Middle frontal gyrus (tissue), 1 donor: Measurements from ENCODE around the gene PAH.

Experiments
- DNase-seq: peaks from one replicate; pipeline ENCODE4 v3.0.0-alpha.2; 2015; ENCODE audit warnings: low spot score; ENCODE audit errors: extremely low spot score

The PAH gene

GRCh38 chr12:102917026-102917787, at the start of gene PAH:
Gene PAH (minus strand): TSS chr12:102917244. CDS start chr12:102917130, 114 bp downstream.
- DNase-seq, result no peak

GRCh38 chr12:102966200-102966863, 49.3 kb upstream of the PAH start:
- DNase-seq, result no peak

GRCh38 chr12:102965281-102966155, 48.5 kb upstream of the PAH start:
- no peak for DNase-seq

GRCh38 chr12:102964872-102965271, 47.8 kb upstream of the PAH start:
- no peak for DNase-seq

GRCh38 chr12:102963796-102964195, 46.8 kb upstream of the PAH start:
- DNase-seq, result no peak

GRCh38 chr12:102962986-102963385, 45.9 kb upstream of the PAH start:
- DNase-seq, result no peak

- no peak for DNase-seq
These were observed 45.5 kb upstream of the PAH start for GRCh38 chr12:102962532-102962931.

- no peak for DNase-seq
These were observed 44.4 kb upstream of the PAH start for GRCh38 chr12:102961466-102961855.

- DNase-seq, result peak; percentile 41
These were observed 43.9 kb upstream of the PAH start for GRCh38 chr12:102960766-102961465.

- DNase-seq, result no peak
These were observed 42.3 kb upstream of the PAH start for GRCh38 chr12:102959391-102959790.

- DNase-seq, result no peak
These were observed 41.8 kb upstream of the PAH start for GRCh38 chr12:102958830-102959176.

- DNase-seq, result no peak
These were observed 41.2 kb upstream of the PAH start for GRCh38 chr12:102958073-102958829.

- no peak for DNase-seq
These were observed 40.5 kb upstream of the PAH start, which contains the start of gene ASCL1 for GRCh38 chr12:102957339-102958050. Gene ASCL1 (plus strand): TSS chr12:102957674. CDS start chr12:102958245, 571 bp downstream.

GRCh38 chr12:102956738-102957327, 39.8 kb upstream of the PAH start:
- no peak for DNase-seq

GRCh38 chr12:102955926-102956737, 39.1 kb upstream of the PAH start:
- DNase-seq, result no peak

GRCh38 chr12:102954134-102954533, 37.1 kb upstream of the PAH start:
- no peak for DNase-seq

GRCh38 chr12:102953221-102953620, 36.2 kb upstream of the PAH start:
- no peak for DNase-seq

GRCh38 chr12:102951841-102952240, 34.8 kb upstream of the PAH start:
- no peak for DNase-seq
